SK-N-SH (cell line): ENCODE measurements around the gene LMNB1. TPM values are rescaled to one million over a fixed set of nuclear protein-coding genes. Genes with fewer than 3 reads are reported as not detected.

Experiments
- CTCF ChIA-PET: fragments of 300-600, 350-600 bp; formaldehyde crosslinking; extraction: SDS; loops from one replicate; lab custom pipeline; 2021; lab: Yijun Ruan, JAX
- POLR2A ChIA-PET: fragments of 350-600 bp; sonication (Branson Sonifier 250); formaldehyde crosslinking; extraction: SDS; loops from one replicate; lab custom pipeline; 2020; ENCODE audit warnings: antibody characterized with exemption, inconsistent platforms; lab: Yijun Ruan, JAX
- DNase-seq: peaks from one replicate; pipeline ENCODE4 v3.0.0; 2012
- H2AFZ ChIP-seq: fragments of 200-600 bp; sonication (generic); 2 replicates; pipeline ENCODE4 v1.8.1; 2016; ENCODE audit warnings: antibody characterized with exemption, mild to moderate bottlenecking, low read depth
- H3F3A ChIP-seq: fragments of 200-600 bp; sonication (generic); replicated peaks from 2 replicates; pipeline ENCODE3; 2016; ENCODE audit warnings: antibody characterized with exemption, mild to moderate bottlenecking; ENCODE audit not compliant: insufficient read depth
- H3K27ac ChIP-seq, 2 experiments: fragments of 200-500 bp in 1 of 2; fragments of 200-600 bp in 1 of 2; sonication (Bioruptor generic) in 1 of 2; sonication (generic), shearing (Covaris generic) in 1 of 2; 2 replicates each; pipeline versions ENCODE4 v1.5.1 to v1.6.1; 2014 to 2016; ENCODE audit warnings: low read depth in 2 of 2, inconsistent platforms in 1 of 2, low read length in 1 of 2, mild to moderate bottlenecking in 1 of 2, mixed read lengths in 1 of 2
- H3K27me3 ChIP-seq: fragments of 200-600 bp; sonication (generic), shearing (Covaris generic); 2 replicates; pipeline ENCODE4 v1.6.1; 2016; ENCODE audit warnings: mixed run types; ENCODE audit not compliant: insufficient read depth
- H3K36me3 ChIP-seq, 2 experiments: fragments of 200-500 bp in 1 of 2; fragments of 200-600 bp in 1 of 2; sonication (Bioruptor generic) in 1 of 2; sonication (generic) in 1 of 2; replicated peaks in 1 of 2; 2 replicates each; pipeline versions ENCODE3 to v1.5.1; 2014 to 2016; ENCODE audit warnings: low read length in 1 of 2, mild to moderate bottlenecking in 1 of 2; ENCODE audit not compliant: insufficient read depth in 2 of 2, control insufficient read depth in 1 of 2
- H3K4me1 ChIP-seq, 2 experiments: fragments of 200-500 bp in 1 of 2; fragments of 200-600 bp in 1 of 2; sonication (Bioruptor generic) in 1 of 2; sonication (generic), shearing (Covaris generic) in 1 of 2; 2 replicates each; pipeline versions ENCODE4 v1.5.1 to v1.6.1; 2014 to 2016; ENCODE audit warnings: low read depth in 1 of 2, low read length in 1 of 2, mixed run types in 1 of 2; ENCODE audit not compliant: insufficient read depth in 2 of 2, control insufficient read depth in 1 of 2
- H3K4me2 ChIP-seq: fragments of 200-600 bp; sonication (generic), shearing (Covaris generic); 2 replicates; pipeline ENCODE4 v1.6.1; 2017; ENCODE audit warnings: mixed run types
- H3K4me3 ChIP-seq, 2 experiments: fragments of 200-500 bp in 1 of 2; fragments of 200-600 bp in 1 of 2; sonication (Bioruptor generic) in 1 of 2; sonication (generic), shearing (Covaris generic) in 1 of 2; 2 replicates each; pipeline versions ENCODE4 v1.5.1 to v1.8.1; 2014 to 2016; ENCODE audit warnings: low read depth in 2 of 2, inconsistent platforms in 1 of 2, low read length in 1 of 2, mild to moderate bottlenecking in 1 of 2, mixed read lengths in 1 of 2, moderate library complexity in 1 of 2
- H3K79me2 ChIP-seq: fragments of 200-600 bp; sonication (generic); 2 replicates; pipeline ENCODE4 v1.8.1; 2017; ENCODE audit warnings: mild to moderate bottlenecking; ENCODE audit not compliant: insufficient read depth
- H3K9ac ChIP-seq: fragments of 200-600 bp; sonication (generic); 2 replicates; pipeline ENCODE4 v1.6.1; 2017; ENCODE audit warnings: mixed run types
- H3K9me2 ChIP-seq: fragments of 200-600 bp; sonication (generic); 2 replicates; pipeline ENCODE4 v1.6.1; 2017; ENCODE audit warnings: mixed run types
- H3K9me3 ChIP-seq: fragments of 200-600 bp; sonication (generic); 2 replicates; pipeline ENCODE4 v1.6.1; 2017; ENCODE audit warnings: mixed run types, mild to moderate bottlenecking, moderate library complexity
- H4K20me1 ChIP-seq: fragments of 200-600 bp; sonication (generic); 2 replicates; pipeline ENCODE4 v1.6.1; 2017; ENCODE audit warnings: mild to moderate bottlenecking, mixed run types; ENCODE audit not compliant: insufficient read depth
- ELF1 ChIP-seq: IDR thresholded peaks from 2 replicates; pipeline ENCODE4 v1.4.0; 2012
- FOSL2 ChIP-seq: IDR thresholded peaks from 2 replicates; pipeline ENCODE4 v1.4.0; 2012; ENCODE audit warnings: low read depth, mild to moderate bottlenecking, moderate library complexity, borderline replicate concordance
- FOXM1 ChIP-seq: IDR thresholded peaks from 2 replicates; pipeline ENCODE4 v1.4.0; 2012; ENCODE audit warnings: low read depth, mild to moderate bottlenecking
- GABPA ChIP-seq: IDR thresholded peaks from 2 replicates; pipeline ENCODE4 v1.4.0; 2012; ENCODE audit warnings: low read depth, mild to moderate bottlenecking
- GATA2 ChIP-seq: sonication (generic); formaldehyde crosslinking; IDR thresholded peaks from 2 replicates; pipeline ENCODE4 v1.5.0; 2020; ENCODE audit warnings: mild to moderate bottlenecking, missing genetic modification reagents
- JUND ChIP-seq: IDR thresholded peaks from 2 replicates; pipeline ENCODE4 v1.4.0; 2012
- PBX3 ChIP-seq: IDR thresholded peaks from 2 replicates; pipeline ENCODE4; 2012
- POLR2AphosphoS5 ChIP-seq: IDR thresholded peaks from 2 replicates; pipeline ENCODE4 v1.6.1; 2012; ENCODE audit warnings: low read depth, low read length
- RCOR1 ChIP-seq: fragments of 150-350 bp; IDR thresholded peaks from 2 replicates; pipeline ENCODE4 v1.6.1; 2017; ENCODE audit warnings: antibody characterized with exemption, low read length
- RFX5 ChIP-seq: IDR thresholded peaks from 2 replicates; pipeline ENCODE4 v1.6.1; 2012; ENCODE audit warnings: mild to moderate bottlenecking, improper control_type of control experiment, low read length
- SIN3A ChIP-seq: IDR thresholded peaks from 2 replicates; pipeline ENCODE4 v1.6.1; 2012; ENCODE audit warnings: low read depth, mild to moderate bottlenecking, low read length, moderate library complexity, borderline replicate concordance
- SMC3 ChIP-seq: IDR thresholded peaks from 2 replicates; pipeline ENCODE4 v1.6.1; 2012; ENCODE audit warnings: low read depth, low read length, improper control_type of control experiment
- TCF12 ChIP-seq: IDR thresholded peaks from 2 replicates; pipeline ENCODE4 v1.4.0; 2012
- TEAD4 ChIP-seq: IDR thresholded peaks from 2 replicates; pipeline ENCODE4 v1.4.0; 2012; ENCODE audit warnings: mild to moderate bottlenecking, borderline replicate concordance; ENCODE audit not compliant: insufficient read depth
- USF1 ChIP-seq: IDR thresholded peaks from 2 replicates; pipeline ENCODE4 v1.4.0; 2012; ENCODE audit warnings: low read depth, borderline replicate concordance
- ZBTB33 ChIP-seq: IDR thresholded peaks from 2 replicates; pipeline ENCODE4 v1.4.0; 2012; ENCODE audit warnings: low read depth, borderline replicate concordance
- WGBS: methylation state at CpG from one replicate; pipeline ENCODE4 v1.1.6; 2017; ENCODE audit warnings: low lambda C conversion rate; 5-methylcytosine and 5-hydroxymethylcytosine counted together
- polyA plus RNA-seq, 3 experiments: library from polyadenylated mRNA; depleted of rRNA; stranded (reverse); fragments of >200 nt; gene quantifications; 2 replicates each; pipeline ENCODE4 v1.2.3, GENCODE V29; 2012

LMNB1 gene
- polyA plus RNA-seq, 1 of the 3 experiments (the other 2 are of a cell fraction) = 34.9 TPM

GRCh38 chr5:126878085-126878484 lies 101.1 kb downstream of the LMNB1 start (continued):
- no peak for TF ChIP-seq SMC3
- TF ChIP-seq ELF1 = no peak
- TF ChIP-seq ZBTB33 = no peak
- TF ChIP-seq USF1 = no peak

GRCh38 chr5:126878634-126879033 lies 101.7 kb downstream of the LMNB1 start:
- Histone ChIP-seq H3K27me3 (no peaks in the 10 kb centered on the region), H4K20me1 (no peaks in the 10 kb centered on the region), H3K4me1 (no peaks in the 10 kb centered on the region; a peak in 2 of 4 replicates), H3K36me3 (peaks cover 0 to 8% of the 10 kb centered on the region in 2 experiments), H3K9me2 (no peaks in the 10 kb centered on the region), H3K9me3 (no peaks in the 10 kb centered on the region), H3K4me2 (no peak overlapping the region), H3K79me2 (no peaks in the 10 kb centered on the region), H3K27ac (no peak overlapping the region), H3K9ac (no peak overlapping the region), H3F3A (no peaks in the 10 kb centered on the region), H3K4me3 (no peak overlapping the region), H2AFZ (no peak overlapping the region)
- TF ChIP-seq POLR2AphosphoS5 (no peak), GABPA (no peak), FOXM1 (no peak), USF1 (no peak), GATA2 (CRISPR knock-in tag) (no peak), FOSL2 (no peak), RCOR1 (no peak), PBX3 (no peak), TCF12 (no peak), TEAD4 (no peak), SIN3A (no peak), SMC3 (no peak), RFX5 (no peak), JUND (no peak)
- CTCF ChIA-PET = no interaction called here
- POLR2A ChIA-PET = no interaction called here
- no peak for DNase-seq
- WGBS = 100% methylated on average over 4 of the region's 4 CpGs
